HG02798 (cell line): Measurements from ENCODE around the gene RNF135.

Experiments
- ATAC-seq: cut with Tn5 transposase; IDR thresholded peaks from one replicate; pipeline ENCODE4 v1.9.1; 2021; ENCODE audit warnings: mild to moderate bottlenecking; ENCODE audit not compliant: unreplicated experiment, poor library complexity

Gene RNF135

DNA sequence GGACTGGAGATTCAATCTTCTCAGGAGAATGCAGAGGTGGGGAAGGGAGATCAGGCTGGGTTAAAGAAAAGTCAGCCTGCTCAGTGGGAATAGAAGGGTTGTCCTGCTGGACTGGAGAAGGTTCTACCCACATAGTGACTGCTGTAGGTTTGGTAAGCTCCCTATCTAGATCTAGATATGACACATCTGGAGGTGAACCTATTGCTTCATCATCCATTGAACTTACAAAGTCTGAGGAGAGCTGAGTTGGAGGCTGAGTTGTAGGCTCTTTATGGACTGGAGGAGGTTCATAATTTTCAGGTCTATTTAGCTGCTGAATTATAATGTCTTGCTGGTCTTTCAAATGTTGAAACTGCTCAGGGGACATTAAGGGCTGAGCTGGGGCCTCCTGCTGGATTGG is 77.9 kb downstream of the RNF135 start:
- no peak for ATAC-seq
